ENCODE data around the gene CUEDC2.

DNA sequence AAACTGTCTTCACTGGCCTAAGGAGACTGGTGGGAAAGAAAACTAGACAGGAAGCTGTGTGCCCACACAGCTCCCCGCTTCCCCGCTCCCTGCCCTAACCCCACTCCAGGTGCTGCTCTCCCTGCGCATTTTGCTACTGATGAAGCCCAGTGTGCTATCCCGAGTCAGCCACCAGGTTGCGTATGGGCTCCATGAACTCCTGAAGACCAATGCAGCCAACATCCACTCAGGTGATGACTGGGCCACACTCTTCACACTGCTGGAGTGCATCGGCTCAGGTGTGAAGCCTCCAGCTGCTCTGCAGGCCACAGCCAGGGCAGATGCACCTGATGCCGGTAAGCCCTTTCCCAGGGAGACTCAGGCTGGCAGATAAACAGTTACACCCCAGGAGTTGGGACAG, 57.1 kb downstream of the CUEDC2 start:
- TF ChIP-seq, protein P1, sequence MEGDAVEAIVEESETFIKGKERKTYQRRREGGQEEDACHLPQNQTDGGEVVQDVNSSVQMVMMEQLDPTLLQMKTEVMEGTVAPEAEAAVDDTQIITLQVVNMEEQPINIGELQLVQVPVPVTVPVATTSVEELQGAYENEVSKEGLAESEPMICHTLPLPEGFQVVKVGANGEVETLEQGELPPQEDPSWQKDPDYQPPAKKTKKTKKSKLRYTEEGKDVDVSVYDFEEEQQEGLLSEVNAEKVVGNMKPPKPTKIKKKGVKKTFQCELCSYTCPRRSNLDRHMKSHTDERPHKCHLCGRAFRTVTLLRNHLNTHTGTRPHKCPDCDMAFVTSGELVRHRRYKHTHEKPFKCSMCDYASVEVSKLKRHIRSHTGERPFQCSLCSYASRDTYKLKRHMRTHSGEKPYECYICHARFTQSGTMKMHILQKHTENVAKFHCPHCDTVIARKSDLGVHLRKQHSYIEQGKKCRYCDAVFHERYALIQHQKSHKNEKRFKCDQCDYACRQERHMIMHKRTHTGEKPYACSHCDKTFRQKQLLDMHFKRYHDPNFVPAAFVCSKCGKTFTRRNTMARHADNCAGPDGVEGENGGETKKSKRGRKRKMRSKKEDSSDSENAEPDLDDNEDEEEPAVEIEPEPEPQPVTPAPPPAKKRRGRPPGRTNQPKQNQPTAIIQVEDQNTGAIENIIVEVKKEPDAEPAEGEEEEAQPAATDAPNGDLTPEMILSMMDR (IDR thresholded peaks at IDR 0.05 in 8 of 11, conservative IDR thresholded peaks at IDR 0.05 in 3 of 11), result no peak
- no peak for TF ChIP-seq POLR2A (IDR thresholded peaks at IDR 0.05)

Data from spleen (tissue), 7 donors.